ENCODE measurements around the gene RNU1-2.
"Not testable (repeated sequence)": the region's sequence is repeated elsewhere in the genome, so short reads cannot be mapped to it uniquely, and the experiment has no call there.

The RNU1-2 gene

DNA sequence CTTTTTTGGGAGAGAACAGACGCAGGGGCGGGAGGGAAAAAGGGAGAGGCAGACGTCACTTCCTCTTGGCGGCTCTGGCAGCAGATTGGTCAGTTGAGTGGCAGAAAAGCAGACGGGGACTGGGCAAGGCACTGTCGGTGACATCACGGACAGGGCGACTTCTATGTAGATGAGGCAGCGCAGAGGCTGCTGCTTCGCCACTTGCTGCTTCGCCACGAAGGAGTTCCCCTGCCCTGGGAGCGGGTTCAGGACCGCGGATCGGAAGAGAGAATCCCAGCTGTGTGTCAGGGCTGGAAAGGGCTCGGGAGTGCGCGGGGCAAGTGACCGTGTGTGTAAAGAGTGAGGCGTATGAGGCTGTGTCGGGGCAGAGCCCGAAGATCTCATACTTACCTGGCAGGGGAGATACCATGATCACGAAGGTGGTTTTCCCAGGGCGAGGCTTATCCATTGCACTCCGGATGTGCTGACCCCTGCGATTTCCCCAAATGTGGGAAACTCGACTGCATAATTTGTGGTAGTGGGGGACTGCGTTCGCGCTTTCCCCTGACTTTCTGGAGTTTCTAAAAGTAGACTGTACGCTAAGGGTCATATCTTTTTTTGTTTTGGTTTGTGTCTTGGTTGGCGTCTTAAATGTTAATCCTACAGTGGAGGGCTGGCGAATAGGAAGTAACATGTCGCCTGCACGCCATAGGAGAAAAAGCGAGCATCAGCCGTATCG lies at the start of gene RNU1-2:
Gene RNU1-2 (plus strand): TSS at position 383 of the 718 bp plus-strand sequence.
- peak; percentile 96 for DNase-seq (ENCODE audit: low read depth)

DNA sequence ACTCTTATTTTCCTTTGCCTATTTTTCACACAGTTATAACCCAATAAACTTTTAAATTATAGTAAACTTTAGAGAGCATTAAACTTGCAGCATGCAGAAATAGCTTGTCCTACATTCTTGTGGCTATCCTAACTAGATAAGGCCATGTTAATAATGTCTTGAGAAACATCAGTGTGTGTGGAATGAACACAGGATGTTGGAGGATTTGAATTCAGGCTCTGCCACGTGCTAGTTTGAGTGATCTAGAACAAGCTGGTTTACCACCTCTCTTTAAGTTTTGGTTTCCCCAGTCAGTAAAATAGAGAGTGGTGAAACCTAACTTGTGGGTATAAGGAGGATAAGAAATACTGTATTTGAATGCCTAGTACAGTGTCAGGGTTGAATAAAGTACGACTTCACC lies 39.6 kb upstream of the RNU1-2 start:
- DNase-seq (ENCODE audit: low read depth), result not testable (repeated sequence)

DNA sequence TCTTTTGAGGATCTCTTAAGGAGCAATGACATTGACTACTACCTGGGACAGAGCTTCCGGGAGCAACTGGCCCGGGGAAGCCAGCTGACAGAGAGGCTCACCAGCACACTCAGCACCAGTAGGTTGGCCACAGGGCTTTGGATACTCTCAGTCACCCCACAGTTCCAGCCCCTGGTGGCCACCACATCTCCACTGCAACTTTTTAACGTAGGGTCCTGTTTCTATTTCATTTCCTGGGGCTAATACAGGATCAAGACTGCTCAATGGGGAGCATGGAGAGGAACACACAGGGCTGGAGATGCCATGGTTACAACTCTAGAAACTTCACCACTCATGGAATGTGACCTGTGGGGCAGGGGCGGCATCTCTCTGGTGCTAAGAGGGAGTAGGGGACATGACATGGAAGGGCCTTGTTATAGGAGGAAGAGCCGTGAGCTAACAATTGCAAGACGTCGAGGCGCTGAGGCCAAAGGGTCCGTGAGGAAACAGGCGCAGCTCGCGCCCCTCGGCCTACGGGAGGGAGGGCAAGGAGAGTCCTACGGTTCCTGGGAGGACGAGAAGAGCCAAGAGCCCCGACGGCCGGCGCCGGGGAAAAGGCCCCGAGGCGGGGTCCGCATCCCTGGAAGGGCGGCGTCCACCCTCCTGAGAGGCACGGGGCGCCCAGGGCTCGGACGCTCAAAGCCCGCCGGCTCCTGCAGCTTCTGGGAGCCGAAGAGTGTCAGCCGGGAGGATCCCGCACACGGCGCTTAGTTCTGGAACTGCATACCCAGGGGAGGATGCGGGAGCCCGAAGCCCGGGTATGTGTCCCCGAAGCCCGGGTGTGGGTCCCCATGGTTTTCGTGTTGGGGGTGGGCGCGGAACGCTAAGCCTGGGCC lies 36.4 kb upstream of the RNU1-2 start:
- not testable (repeated sequence) for DNase-seq (ENCODE audit: low read depth)

DNA sequence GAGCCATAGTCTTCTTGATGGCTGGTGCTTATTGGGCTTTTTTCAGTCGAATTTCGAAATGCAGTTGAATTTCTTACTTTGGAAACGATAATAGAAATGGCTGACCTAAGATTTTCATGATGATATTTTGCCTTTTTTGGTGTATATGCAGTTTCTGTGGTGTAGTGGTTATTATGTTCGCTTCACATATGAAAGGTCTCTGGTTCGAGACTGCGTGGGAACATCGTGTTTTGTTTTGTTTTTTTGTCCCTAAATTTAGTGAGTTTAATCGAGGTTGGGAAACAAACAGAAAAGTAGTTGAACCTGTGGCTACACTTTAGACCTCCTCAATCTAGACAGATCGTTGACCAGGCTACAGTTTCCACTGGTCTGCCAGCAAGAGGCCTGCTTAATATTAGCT lies 35.7 kb upstream of the RNU1-2 start:
- DNase-seq (ENCODE audit: low read depth), result not testable (repeated sequence)

DNA sequence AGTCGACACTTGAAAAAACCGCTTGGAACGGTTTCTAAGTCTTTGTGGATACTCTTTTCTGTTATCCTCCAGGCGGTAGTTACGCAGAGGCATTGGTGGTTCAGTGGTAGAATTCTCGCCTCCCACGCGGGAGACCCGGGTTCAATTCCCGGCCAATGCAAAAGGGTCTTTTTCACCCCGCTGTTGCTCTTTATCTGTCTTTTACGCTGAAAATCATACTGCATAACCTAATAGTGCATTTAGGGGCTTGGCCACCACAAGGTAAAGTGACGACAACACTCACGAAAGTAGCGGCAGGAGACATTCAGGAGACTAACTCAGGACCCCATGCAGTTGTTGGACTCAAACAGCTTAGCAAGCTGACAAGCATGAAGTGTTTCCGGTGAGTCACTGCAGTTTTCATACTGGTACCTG lies 33.9 kb upstream of the RNU1-2 start:
- not testable (repeated sequence) for DNase-seq (ENCODE audit: low read depth)

DNA sequence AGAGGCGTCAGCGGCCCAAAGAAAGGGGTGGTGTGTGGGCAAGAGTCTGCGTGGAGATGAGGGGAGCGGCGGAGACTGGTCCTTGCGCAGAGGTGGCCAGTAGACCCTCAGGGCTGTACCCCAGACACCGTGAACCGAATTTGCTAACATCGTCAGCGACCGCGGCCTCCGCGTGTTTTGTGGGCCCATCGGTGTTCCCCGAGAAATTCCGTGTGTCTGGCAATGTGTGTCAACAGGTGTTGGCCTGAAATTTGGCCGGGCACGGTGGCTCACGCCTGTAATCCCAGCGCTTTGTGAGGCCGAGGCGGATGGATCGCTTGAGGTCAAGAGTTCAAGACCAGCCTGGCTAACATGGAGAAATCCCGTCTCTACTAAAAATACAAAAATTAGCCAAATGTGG lies 33.4 kb upstream of the RNU1-2 start:
- DNase-seq (ENCODE audit: low read depth), result not testable (repeated sequence)

DNA sequence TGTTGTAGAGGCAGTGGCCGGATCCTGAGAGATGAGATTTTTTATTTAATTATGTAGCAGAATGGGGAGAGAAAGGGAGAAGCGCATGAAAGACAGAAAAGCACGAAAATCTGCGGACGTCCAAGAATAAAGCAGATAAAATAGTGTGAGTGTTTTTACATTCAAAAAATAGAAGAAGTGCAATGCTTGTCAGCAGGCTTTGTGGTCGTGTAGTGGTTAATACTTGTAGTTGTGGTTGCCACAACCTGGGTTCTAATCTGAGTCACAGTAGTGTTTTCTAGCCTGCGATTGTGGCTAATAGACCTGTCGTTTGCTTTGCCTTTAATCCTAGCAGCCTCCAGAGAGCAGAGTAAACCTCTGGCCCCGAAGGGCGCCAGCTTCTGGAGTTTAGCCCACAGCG lies 32.8 kb upstream of the RNU1-2 start:
- not testable (repeated sequence) for DNase-seq (ENCODE audit: low read depth)

DNA sequence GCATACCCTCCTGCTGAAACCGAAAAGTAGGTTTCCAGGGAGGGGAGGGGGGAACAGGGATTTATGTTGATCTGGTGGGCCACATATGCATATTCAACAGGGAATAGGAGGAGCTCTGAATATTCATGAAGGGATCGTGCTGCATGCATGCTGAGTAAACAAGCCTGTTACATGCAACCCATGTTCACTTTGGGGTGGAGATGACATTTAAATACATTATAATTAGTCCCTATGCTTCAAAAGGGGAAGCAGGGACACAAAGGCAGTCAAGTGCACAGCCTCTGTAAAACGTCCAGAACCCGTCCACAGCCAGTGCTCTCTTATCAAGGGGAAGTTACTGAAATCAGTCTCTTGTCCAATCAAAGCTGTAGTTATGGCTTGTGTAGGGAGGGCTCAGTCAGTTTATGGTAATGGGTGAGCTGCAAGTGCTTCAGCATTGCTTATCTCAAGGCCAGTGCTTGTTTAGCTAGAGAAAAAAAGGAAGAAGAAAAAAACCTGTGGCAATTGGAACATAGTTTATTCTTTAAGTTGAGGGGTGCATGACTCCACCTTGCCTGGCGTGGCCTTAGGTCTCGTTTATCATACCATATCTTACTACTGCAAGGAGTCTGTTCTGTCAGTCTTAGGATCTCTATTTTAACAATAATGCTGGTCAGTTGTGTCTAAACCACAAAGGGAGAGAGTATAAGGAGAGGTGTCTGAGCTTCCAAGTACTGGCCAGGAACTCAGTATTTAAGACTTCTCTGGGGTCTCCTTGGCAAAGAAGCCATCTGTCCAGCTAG lies 28.7 kb upstream of the RNU1-2 start:
- DNase-seq (ENCODE audit: low read depth), result not testable (repeated sequence)

DNA sequence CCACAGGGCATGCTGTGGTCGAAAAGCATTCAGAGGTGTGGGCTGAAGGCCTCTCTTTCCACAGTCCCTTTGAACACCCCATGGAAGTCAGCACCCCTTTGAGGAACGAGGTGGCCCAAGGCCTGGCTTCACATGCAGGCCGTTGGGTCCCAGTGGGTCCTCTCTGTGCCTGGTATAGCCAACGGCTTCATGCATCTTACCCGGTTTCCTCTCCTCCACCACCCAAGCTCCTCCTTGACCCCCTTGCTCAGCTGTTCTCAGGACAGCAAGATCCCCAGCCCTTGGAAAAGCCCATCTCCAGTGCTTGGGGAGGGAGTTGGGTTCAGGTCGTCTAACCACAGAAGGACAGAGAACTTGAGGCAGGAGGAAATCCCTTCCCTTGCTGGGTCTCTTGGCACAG lies 27.0 kb upstream of the RNU1-2 start:
- DNase-seq (ENCODE audit: low read depth), result not testable (repeated sequence)

DNA sequence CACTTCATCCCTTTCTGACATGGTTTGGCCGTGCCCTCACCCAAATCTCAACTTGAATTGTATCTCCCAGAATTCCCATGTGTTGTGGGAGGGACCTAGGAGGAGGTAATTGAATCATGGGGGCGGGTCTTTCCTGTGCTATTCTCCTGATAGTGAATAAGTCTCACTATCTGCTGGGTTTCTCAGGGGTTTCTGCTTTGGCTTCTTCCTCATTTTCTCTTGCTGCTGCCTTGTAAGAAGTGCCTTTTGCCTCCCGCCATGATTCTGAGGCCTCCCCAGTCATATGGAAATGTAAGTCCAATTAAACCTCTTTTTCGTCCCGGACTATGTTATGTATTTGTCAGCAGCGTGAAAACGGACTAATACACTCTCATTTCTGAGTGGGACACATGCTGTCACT lies 25.8 kb upstream of the RNU1-2 start:
- DNase-seq (ENCODE audit: low read depth), result not testable (repeated sequence)

DNA sequence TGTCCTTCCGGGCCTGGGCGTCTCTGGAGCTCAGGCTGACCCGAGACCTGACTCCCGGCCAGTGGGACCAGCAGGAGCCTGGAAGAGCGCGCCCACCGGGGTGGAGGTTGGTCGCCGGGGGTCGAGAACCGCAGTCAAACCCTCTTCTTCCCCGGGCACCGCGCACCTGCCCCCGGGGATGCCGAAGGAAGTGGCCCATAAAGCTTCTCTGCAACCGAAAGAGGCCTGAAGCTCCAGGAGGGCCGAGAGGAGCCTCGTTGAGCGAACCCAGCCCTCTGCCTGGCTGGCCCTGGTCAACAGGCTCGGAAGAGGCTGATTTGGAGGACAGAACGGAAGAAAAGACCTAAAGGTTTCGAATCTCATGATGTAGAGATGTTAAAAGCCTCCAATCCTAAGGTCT lies 24.6 kb upstream of the RNU1-2 start:
- DNase-seq (ENCODE audit: low read depth), result not testable (repeated sequence)

DNA sequence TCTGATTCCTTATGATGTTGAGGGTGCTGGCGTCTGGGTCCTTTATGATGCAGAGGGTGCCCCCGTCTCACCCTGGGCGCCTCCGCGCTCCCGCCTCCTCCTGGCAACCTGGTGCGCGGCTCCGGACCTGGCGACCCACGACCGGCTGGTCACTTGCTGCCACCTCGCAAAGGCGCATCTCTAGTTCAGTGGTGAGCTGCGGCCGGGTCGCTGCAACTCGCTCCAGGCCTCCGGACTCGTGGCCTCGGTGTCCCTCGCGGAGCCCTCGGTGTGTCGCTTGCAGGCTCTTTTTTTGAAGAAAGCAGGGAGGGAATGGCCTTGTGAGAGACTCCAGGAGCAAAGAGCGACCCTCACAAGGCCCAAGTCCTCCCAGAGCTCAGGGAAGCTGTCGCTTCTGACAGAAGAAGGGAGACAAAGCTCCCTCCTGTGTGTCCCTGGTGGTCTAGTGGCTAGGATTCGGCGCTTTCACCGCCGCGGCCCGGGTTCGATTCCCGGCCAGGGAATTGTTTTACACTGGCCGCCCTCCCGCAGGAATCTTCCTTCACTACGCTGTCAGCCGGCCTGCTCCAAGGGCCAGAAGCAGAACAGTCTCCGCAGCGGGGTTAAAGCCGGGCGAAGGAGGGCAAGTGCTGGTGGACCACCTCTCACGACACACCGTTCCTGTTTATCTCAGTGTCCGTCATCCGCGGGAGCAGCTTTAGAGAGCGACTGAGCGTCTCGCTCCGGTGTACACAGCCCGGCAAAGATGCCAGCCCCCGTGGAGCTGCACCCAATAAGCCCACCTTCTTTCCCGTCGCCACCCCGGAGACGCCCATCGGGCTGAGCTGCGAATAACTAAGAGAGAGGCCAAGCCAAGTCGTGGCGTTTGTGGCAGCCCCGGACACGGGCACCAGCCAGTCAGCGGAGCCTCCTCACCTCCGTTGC lies 23.4 kb upstream of the RNU1-2 start:
- not testable (repeated sequence) for DNase-seq (ENCODE audit: low read depth)

DNA sequence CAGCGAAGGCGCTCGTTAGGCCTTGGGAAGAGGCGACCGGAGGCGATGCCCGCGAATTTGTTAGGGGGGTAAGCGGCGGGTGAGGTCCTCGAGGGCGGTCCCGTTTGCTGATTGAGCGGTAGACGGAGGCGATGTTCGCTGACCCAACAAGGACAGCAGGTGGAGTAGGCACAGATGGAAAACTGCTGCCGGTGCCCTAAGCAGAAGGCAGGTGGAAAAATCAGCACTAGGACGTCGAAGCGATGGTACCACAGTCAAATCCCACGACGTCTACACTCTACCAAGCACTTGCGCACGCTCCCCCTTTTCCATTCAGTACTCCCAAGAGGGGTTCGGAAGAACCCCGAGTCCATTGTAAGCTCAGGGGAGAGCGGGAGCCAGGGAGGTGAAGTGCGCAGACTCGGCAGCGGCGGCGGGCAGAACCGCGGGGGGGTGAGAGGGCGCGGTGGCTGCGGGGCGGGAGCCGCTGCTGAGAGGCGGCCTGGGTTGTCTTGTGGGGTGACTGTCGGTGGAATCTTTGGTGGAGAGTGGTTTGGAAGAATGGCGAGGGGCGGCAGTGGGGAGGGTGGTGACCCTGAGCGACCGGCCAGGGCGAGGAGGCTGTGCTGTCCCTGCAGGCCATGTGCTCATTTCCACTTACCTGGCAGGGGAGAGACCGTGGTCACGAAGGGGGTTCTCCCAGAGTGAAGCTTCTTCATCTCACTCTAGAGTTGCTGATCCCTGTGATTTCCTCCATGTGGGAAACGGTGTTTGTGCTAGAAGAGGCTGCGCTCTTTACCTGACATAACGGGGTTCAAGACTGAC lies 22.5 kb upstream of the RNU1-2 start:
- DNase-seq (ENCODE audit: low read depth), result not testable (repeated sequence)

DNA sequence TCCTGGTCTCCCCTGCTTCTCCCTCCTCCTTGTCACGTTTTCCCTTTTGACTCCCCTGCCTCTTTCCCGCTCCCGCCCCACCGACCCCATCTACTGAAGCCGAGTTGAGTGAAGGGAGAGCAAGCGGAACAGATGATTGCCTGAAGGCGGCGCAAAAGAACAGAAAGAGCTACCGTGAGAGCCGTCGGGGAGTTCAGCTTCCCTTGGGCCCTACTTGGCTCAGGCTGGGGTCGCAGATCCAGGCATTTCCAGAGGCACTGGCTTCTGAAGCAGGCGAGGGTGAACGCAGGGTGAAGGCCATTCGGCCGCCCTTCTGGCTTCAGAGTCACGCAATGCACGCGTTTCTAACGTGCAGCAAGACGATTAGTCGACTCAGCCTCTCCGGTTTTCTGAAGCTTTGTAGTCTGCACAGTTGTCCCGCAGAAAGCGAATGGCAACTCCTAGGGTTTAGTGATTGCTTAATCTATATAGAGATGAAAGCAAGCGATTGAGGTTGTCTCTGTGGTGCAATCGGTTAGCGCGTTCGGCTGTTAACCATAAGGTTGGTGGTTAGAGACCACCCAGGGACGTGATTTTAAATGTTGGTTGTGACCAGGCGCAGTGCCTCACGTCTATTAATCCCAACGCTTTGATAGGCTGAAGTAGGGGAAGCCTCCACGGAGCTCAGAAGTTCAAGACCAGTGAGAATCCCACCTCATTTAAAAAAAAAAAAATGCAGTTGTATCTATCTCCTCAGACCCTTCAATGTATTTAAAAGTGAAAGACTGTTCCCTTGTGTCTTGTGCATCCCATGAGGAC lies 20.6 kb upstream of the RNU1-2 start:
- not testable (repeated sequence) for DNase-seq (ENCODE audit: low read depth)

DNA sequence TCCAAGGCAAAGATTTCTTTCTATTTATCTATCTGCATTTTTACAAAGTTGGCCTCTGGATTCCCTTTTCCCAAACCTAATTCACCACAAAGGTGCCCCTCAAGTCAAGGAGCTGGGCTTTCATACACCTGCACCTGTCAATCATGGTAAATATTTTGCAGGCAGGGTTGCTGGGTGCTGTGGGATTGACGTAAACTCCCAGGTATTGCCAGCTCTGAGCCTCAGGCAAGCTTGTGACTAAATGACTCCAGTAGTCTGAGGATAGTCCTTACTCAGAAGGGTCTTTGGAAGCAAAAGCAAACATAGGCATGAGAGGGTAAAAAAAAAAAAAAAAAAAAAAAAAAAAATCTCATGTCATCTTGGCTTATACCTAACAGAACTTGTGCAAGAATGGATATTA lies 14.0 kb upstream of the RNU1-2 start:
- DNase-seq (ENCODE audit: low read depth), result not testable (repeated sequence)

DNA sequence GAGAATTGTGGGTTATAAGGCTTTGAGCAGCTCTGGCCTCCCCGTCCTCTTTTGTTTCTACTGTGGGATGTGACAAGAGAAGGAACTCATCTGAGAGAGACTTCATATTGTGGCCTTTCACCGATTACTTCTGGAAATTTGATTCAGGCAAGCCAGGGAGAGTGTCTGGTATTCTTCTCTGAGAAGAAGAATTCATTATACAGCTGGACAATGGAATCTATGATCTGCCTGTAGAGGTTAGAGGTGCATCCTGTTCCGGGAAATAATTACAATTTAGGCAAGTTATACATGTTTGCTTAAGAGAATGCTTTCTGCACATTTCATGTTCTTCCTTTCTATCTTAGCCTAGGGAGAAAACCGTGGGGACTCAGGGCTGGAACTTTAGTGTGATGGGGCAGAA lies 12.8 kb upstream of the RNU1-2 start:
- no peak for DNase-seq (ENCODE audit: low read depth)

DNA sequence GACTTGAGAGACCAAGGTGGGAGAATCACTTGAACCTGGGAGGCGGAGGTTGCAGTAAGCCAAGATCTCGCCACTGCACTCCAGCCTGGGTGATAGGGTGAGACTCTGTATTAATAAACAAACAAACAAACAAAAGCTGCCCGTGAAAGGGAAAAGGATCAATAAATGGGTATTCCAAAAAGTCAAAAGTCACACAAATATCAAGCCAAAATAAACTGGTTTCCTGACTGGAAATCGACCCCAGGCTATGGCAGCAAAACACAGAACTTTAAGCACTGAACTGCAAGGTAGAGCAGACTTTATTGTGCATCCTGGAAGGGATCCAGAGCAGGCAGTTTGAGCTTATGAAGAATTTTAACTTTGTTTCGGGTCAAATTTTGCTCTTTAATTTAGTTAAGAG lies 11.3 kb upstream of the RNU1-2 start:
- not testable (repeated sequence) for DNase-seq (ENCODE audit: low read depth)

DNA sequence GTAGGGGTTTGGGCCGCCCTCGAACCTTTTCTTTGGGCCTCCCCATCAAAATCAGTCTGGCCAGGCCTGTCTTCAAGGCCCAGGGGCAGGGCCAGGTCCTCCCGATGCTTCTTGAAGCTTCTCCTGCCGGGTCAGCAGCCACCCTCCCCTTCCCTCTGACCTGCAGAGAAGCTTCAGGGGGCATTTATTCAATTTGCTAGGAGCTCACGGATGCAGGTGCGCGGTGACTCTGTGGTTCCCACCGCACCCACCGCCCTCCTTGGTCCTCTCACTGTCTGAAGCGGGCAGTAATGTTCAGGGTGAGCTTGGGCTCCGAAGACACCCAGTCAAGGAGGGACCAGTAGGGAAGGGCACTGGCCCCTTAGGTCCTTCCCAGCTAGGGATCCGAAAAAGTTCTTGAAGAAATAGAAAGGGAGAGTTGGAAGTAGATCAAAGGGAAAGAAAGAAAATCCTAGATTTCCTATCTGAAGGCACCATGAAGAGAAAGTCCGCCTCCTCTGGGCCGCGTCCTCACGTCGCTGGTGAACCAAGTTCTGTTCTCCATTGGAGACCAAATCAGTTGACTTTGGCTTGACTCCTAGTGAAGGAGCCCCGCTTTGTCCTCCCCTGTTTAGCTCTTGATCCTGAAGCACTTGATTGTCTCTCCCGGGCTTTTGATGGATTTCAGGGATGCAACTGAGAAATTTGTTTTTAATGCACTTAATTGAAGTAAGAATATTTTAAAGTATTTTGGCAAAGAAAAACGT lies 8.7 kb upstream of the RNU1-2 start:
- DNase-seq (ENCODE audit: low read depth), result no peak
